MM.1S (cell line): ENCODE measurements around the gene EIF2AK3.

ENCODE experiments used
- EZH2 ChIP-seq: fragments of 300-600 bp; sonication (generic); optimal IDR thresholded peaks from 2 replicates; pipeline ENCODE3; 2017; ENCODE audit warnings: low read depth, mild to moderate bottlenecking, antibody characterized with exemption, low read length, mixed read lengths
- TF ChIP-seq, protein P1 (sequence below): fragments of 300-600 bp; sonication (generic); IDR thresholded peaks from 2 replicates; pipeline ENCODE4 v1.5.1; 2016; ENCODE audit warnings: antibody characterized with exemption, low read length, mixed read lengths

DNA sequence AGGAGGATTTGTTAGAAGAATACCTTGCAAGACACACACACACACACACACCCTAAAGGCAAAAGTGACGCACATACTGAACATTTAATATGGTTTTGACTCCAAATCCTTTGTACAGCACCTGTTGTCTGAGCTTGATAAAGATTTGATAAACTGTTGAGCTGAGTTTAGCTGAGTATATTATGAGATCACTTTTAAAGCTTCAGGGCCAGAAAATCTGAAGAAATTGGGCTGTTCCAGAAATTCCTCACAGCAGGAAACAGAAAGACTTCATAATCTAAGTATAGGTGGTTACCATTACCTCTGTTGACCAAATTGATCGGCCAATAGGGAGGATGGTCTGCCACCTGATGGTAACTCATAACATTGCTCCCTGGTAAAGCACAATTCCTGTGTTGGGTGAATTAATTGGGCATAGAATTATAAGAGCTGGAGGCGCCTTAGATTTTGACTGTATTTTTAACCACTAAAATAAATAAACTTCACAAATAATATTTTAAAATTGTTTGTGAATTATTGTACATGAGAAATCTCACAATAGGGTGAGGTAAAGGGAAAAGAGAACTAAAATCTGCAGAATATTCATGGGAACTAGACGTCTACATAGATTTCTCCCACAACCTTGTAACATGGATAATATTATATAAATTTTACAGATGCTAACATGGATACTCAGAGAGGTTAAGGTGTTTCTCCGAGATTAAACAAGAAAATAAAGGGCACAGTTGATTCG lies 42.4 kb upstream of the EIF2AK3 start:
- TF ChIP-seq, protein P1, sequence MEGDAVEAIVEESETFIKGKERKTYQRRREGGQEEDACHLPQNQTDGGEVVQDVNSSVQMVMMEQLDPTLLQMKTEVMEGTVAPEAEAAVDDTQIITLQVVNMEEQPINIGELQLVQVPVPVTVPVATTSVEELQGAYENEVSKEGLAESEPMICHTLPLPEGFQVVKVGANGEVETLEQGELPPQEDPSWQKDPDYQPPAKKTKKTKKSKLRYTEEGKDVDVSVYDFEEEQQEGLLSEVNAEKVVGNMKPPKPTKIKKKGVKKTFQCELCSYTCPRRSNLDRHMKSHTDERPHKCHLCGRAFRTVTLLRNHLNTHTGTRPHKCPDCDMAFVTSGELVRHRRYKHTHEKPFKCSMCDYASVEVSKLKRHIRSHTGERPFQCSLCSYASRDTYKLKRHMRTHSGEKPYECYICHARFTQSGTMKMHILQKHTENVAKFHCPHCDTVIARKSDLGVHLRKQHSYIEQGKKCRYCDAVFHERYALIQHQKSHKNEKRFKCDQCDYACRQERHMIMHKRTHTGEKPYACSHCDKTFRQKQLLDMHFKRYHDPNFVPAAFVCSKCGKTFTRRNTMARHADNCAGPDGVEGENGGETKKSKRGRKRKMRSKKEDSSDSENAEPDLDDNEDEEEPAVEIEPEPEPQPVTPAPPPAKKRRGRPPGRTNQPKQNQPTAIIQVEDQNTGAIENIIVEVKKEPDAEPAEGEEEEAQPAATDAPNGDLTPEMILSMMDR, result peak; percentile 81
- no peak for TF ChIP-seq EZH2
